ENCODE results near the gene HOXA9. TPM values are rescaled to one million over a fixed set of nuclear protein-coding genes. Genes with fewer than 3 reads are reported as not detected.
A peak's percentile ranks its signal among the peaks of the same experiment; 100 is the strongest.

HOXA9 gene
- total RNA-seq, 1 donor from 2014 or later = 46.5 TPM

DNA sequence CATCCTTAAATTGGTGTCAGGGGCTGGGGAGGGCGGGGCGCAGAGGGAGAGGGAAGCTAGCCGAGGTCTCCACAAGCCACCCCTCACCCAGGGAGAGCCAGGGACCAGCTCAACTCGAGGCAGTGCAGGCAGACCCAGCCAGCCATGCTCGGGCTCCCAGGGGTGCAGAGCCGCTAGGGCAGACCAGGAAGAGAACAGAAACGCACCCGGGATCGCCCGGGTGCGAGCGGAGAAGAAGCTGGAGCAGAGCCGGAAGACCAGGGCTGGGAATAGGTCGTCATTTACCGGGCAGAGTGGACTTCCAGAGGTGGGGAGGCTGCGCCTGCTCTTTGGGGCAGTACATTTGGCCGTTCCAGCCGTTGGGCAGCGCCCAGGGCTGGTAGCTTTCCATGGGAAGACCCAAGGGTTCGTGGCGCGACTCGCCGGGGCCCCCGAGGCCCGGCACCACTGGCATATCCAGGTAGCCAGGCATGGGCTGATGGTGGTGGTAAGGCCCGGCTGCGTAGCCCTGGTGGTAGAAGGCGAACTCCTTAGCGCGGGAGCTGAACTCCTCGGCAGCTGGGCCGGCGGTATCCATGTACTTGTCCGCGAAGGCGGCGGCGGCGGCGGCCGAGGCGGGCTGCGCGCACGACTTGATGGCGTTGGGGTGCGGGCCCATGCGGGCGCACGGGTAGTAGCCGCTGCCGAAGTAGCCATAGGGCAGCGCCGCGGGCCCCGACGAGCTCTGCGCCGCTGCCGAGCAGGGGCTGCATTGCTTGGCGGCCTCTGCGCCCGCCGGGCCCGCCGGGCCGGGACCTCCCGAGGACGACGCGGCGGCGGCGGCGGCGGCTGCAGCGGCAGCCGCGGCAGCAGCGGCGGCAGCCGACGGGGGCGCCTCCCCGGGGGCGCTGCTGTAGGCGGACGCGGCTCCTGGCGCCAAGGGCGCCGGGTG lies 33.8 kb upstream of the HOXA9 start:
- TF ChIP-seq CTCF (IDR thresholded peaks at IDR 0.05; ENCODE audit: insufficient read depth, low read length, poor library complexity, severe bottlenecking) = no peak
- DNase-seq (ENCODE audit: low read depth) = no peak
- H3K36me3 ChIP-seq (ENCODE audit: control insufficient read depth, insufficient read depth, low read length) = no peaks in the 10 kb centered on the region
- peaks cover 72% of the 10 kb centered on the region for H3K27me3 ChIP-seq (ENCODE audit: control insufficient read depth, insufficient read depth, low read length)
- H3K4me3 ChIP-seq (ENCODE audit: low read depth, low read length) = no peak overlapping the region

GRCh38 chr7:27198138-27198841 lies 33.0 kb upstream of the HOXA9 start:
- Histone ChIP-seq H3K4me3 (ENCODE audit: low read depth, low read length) (no peak overlapping the region), H3K36me3 (ENCODE audit: control insufficient read depth, insufficient read depth, low read length) (no peaks in the 10 kb centered on the region), H3K27me3 (ENCODE audit: control insufficient read depth, insufficient read depth, low read length) (peaks cover 72% of the 10 kb centered on the region)
- no peak for DNase-seq (ENCODE audit: low read depth)
- no peak for TF ChIP-seq CTCF (IDR thresholded peaks at IDR 0.05; ENCODE audit: insufficient read depth, low read length, poor library complexity, severe bottlenecking)

DNA sequence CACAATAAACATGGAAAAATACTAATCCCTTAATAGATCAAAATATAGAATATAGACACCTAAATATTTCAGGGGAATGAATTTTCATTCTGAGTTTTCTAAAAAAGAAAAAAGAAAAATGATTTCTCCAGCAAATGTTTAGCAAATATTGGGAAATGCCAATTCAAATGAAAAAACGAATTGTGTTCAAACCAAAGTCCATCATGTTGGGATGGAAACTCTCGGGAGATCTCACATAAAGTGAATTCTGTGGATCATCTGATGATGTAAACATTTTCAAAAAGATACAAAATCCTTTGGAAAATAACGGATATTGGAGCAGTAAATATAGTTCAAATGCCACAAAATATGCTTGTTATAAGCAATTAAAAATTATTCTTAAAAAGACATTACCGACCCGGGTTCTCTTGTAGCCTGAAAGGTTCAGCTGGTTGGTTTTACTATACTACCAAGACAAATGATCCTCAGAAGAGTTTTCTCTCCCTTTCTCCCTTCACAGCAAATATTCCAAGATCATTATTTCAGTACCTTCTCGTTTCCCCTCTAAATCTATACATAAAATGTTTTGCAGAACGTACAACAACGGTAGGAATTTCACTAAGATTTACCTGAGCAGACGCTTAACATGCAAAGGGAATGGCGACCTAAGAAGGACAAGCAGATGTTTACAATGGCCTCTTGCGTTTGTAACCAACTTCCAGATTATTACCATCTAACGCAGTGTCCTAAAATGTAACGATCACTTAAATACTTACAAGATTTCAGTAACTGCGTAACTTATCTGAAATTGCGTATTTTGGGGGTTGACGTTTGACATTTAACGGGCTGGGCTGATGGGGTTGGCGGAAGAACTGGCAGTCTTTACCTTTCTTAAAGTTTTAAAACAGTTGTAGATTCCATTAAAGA lies 32.1 kb upstream of the HOXA9 start:
- no peak for TF ChIP-seq CTCF (IDR thresholded peaks at IDR 0.05; ENCODE audit: insufficient read depth, low read length, poor library complexity, severe bottlenecking)
- Histone ChIP-seq H3K4me3 (ENCODE audit: low read depth, low read length) (no peak overlapping the region), H3K36me3 (ENCODE audit: control insufficient read depth, insufficient read depth, low read length) (no peaks in the 10 kb centered on the region), H3K27me3 (ENCODE audit: control insufficient read depth, insufficient read depth, low read length) (peaks cover 72% of the 10 kb centered on the region)
- no peak for DNase-seq (ENCODE audit: low read depth)

DNA sequence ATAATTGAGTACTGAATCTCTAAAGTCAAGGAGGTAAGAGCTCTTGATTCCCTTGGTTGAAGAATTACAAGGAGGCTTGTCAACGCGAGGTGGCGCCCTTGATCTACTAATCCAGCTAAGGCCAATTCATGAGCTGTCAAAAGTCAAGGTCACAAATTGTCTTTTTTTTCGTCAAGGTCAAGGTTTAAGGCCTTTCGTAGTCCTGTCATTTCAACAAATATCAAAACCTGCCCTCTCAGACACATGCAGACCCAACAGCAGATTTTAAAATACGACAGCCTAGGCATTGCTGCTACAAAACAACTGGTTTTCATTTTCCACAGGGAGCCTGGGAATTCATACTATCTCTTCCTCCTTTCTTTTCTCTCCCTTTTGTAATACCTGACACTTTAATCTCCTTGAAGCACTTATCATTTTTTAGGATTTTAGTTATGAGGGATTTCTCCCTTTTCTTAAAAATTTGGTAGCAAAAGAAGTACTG lies 31.0 kb upstream of the HOXA9 start:
- DNase-seq (ENCODE audit: low read depth) = peak; percentile 45
- H3K36me3 ChIP-seq (ENCODE audit: control insufficient read depth, insufficient read depth, low read length) = no peaks in the 10 kb centered on the region
- TF ChIP-seq CTCF (IDR thresholded peaks at IDR 0.05; ENCODE audit: insufficient read depth, low read length, poor library complexity, severe bottlenecking) = peak; percentile 69
- H3K27me3 ChIP-seq (ENCODE audit: control insufficient read depth, insufficient read depth, low read length) = peaks cover 71% of the 10 kb centered on the region
- H3K4me3 ChIP-seq (ENCODE audit: low read depth, low read length) = no peak overlapping the region

- DNase-seq (ENCODE audit: low read depth) = no peak
- Histone ChIP-seq H3K4me3 (ENCODE audit: low read depth, low read length) (no peak overlapping the region), H3K36me3 (ENCODE audit: control insufficient read depth, insufficient read depth, low read length) (no peaks in the 10 kb centered on the region), H3K27me3 (ENCODE audit: control insufficient read depth, insufficient read depth, low read length) (peaks cover 58% of the 10 kb centered on the region)
- TF ChIP-seq CTCF (IDR thresholded peaks at IDR 0.05; ENCODE audit: insufficient read depth, low read length, poor library complexity, severe bottlenecking) = no peak
Measured at GRCh38 chr7:27194686-27195379, 29.5 kb upstream of the HOXA9 start.

Measured in kidney epithelial cell (primary cell).